Measurements from ENCODE around the gene CCDC174. TPM values are rescaled to one million over a fixed set of nuclear protein-coding genes. Genes with fewer than 3 reads are reported as not detected.

Gene CCDC174
- total RNA-seq, 3 donors from 2014 or later = 18.4 to 34.8 (median 30.8) TPM

DNA sequence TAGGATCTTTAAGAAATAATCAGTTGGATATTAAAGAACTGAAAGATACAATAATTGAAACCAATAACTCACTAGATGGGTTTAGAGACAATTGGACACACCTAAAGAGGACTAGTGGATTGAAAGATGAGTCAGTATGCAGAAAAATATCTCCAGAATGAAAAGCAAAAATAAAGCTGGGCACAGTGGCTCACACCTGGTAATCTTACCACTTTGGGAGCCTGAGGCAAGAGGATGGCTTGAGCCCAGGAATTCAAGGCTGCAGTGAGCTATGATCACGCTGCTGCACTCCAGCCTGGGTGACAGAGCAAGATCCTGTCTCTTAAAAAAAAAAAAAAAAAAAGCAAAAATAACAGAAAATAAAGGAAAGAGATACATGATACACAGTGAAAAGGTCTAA lies 37.4 kb upstream of the CCDC174 start:
- Histone ChIP-seq H3K27ac (no peak overlapping the region), H3K27me3 (no peaks in the 10 kb centered on the region), H3K36me3 (no peaks in the 10 kb centered on the region), H3K4me1 (no peaks in the 10 kb centered on the region), H3K9me3 (no peaks in the 10 kb centered on the region), H3K4me3 (no peak overlapping the region)
- TF ChIP-seq POLR2AphosphoS5 (IDR thresholded peaks at IDR 0.05) (no peak), POLR2A (IDR thresholded peaks at IDR 0.05) (no peak)
- TF ChIP-seq, protein P1, sequence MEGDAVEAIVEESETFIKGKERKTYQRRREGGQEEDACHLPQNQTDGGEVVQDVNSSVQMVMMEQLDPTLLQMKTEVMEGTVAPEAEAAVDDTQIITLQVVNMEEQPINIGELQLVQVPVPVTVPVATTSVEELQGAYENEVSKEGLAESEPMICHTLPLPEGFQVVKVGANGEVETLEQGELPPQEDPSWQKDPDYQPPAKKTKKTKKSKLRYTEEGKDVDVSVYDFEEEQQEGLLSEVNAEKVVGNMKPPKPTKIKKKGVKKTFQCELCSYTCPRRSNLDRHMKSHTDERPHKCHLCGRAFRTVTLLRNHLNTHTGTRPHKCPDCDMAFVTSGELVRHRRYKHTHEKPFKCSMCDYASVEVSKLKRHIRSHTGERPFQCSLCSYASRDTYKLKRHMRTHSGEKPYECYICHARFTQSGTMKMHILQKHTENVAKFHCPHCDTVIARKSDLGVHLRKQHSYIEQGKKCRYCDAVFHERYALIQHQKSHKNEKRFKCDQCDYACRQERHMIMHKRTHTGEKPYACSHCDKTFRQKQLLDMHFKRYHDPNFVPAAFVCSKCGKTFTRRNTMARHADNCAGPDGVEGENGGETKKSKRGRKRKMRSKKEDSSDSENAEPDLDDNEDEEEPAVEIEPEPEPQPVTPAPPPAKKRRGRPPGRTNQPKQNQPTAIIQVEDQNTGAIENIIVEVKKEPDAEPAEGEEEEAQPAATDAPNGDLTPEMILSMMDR (IDR thresholded peaks at IDR 0.05) = no peak
- intact Hi-C loops (cut with DNase I; ENCODE audit: low total_unique reads) = no loop called here
- no peak for DNase-seq (ENCODE audit: low spot score in 2 of 2)

DNA sequence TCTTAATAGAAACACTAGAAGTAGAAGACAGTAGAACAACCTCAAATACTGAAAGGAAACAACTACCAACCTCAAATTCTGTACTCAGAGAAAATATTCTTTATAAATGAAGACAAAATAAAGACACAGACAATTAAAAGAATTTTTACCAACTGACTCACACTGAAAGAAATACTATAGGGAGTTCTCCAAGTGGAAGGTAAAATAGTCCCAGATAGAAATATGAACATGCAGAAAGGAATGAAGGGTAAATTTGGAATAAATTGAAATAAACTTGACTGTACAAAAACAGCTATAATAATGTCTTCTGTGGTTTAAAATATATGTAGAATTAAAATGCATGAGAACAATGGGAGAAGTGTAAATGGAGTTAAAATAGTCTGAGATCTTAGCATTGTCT lies 36.7 kb upstream of the CCDC174 start:
- no peak overlapping the region for H3K27ac ChIP-seq
- intact Hi-C loops (cut with DNase I; ENCODE audit: low total_unique reads) = no loop called here
- no peaks in the 10 kb centered on the region for H3K36me3 ChIP-seq
- TF ChIP-seq, protein P1 (IDR thresholded peaks at IDR 0.05) = no peak
- H3K4me3 ChIP-seq = no peak overlapping the region
- H3K4me1 ChIP-seq = no peaks in the 10 kb centered on the region
- H3K9me3 ChIP-seq = no peaks in the 10 kb centered on the region
- H3K27me3 ChIP-seq = no peaks in the 10 kb centered on the region
- no peak for DNase-seq (ENCODE audit: low spot score in 2 of 2)

DNA sequence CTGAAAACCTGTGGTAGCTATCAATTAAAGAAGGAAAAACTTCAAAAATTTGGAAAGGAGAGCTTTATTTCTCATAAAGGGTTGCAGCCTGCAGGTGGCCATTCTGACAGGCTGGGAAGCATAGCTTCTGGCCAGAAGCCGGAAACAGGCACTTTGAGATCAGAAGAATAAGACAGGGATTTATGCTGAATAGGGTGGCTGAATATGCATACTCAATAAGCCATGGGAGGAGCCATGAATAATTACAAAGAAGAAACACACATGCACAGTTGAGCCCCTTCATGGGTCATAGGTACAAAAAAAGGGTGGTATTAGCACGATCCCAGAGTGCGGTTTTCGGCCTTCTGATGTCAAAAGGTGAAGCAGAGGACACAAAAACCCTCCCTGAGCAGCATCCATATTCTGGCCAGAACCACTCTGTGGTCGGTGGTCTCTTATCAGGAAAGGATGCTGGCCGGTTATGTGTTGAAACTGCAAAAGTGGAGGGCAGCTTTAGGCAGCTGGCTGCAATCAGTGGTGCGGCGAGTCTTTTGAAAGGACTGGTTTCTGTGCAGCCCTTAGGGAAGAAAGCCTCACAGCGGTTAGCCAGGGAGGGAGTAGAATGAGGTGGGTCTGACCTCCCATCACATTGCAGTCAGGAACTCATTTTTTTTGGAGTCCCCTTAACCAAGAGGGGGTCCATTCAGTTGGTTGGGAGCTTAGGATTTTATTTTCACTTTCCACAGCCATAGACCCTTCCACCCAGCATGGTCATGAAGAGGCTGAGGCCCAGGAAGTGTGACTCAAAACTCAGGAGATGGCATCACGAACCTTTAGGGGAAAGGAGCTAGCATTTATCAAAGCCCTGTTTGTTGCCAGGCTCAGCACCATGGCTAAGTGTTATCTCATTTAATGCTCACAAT lies 34.7 kb upstream of the CCDC174 start:
- Histone ChIP-seq H3K9me3 (no peaks in the 10 kb centered on the region), H3K4me1 (no peaks in the 10 kb centered on the region), H3K27me3 (no peaks in the 10 kb centered on the region), H3K4me3 (no peak overlapping the region), H3K36me3 (no peaks in the 10 kb centered on the region), H3K27ac (no peak overlapping the region)
- intact Hi-C loops (cut with DNase I; ENCODE audit: low total_unique reads) = no loop called here
- TF ChIP-seq, protein P1 (IDR thresholded peaks at IDR 0.05) = no peak
- no peak for TF ChIP-seq POLR2AphosphoS5 (IDR thresholded peaks at IDR 0.05)
- no peak for DNase-seq (ENCODE audit: low spot score in 2 of 2)

DNA sequence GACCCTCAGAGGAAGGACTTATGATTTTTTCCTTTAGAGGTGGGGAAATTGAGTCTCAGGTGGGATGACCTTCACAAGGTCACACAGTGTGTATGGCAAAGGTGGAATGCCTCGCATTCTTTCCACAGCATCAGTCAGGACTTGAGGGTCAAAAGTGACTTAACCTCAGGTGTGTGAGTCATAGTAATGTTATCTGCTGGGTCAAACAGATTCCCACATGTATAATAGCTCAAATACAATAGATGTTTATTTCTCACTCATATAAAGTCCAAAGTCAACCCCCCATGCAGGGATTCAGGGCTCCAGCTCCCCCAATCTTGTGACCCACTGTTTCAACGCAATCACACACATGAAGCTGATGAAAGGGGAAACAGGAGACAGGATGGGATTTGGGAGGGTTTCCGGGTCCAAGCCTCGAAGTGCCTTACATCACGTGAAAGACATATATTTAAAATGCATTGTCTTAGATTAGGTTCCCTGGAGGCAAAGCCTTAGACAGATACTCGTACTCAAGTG lies 34.0 kb upstream of the CCDC174 start:
- Histone ChIP-seq H3K4me1 (no peaks in the 10 kb centered on the region), H3K9me3 (no peaks in the 10 kb centered on the region), H3K27ac (no peak overlapping the region), H3K36me3 (no peaks in the 10 kb centered on the region), H3K4me3 (no peak overlapping the region), H3K27me3 (no peaks in the 10 kb centered on the region)
- TF ChIP-seq POLR2AphosphoS5 (IDR thresholded peaks at IDR 0.05) (no peak), POLR2A (IDR thresholded peaks at IDR 0.05) (no peak)
- TF ChIP-seq, protein P1 (IDR thresholded peaks at IDR 0.05) = no peak
- intact Hi-C loops (cut with DNase I; ENCODE audit: low total_unique reads) = no loop called here
- no peak for DNase-seq (ENCODE audit: low spot score in 2 of 2)

DNA sequence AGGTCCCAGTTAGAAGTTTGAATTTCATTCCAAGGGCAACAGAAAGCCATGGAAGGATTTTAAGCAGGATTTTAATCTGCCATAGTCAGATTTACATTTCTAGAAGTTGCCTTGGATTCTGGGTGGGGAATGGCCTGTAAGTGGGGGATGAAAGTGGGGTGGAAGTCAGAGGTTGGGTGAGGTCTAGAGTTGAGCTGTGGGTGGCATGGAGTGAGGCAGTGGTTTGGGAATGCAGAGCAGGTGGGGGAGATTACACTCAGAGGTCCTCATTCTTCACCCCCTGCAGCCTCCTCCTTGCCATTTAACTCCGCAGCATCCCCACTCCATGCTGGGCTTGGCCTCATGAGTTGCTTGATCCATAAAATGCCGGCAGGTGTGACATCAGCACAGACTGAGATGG lies 32.0 kb upstream of the CCDC174 start:
- TF ChIP-seq POLR2A (IDR thresholded peaks at IDR 0.05) (no peak), POLR2AphosphoS5 (IDR thresholded peaks at IDR 0.05) (no peak)
- TF ChIP-seq, protein P1 (IDR thresholded peaks at IDR 0.05) = no peak
- no peaks in the 10 kb centered on the region for H3K36me3 ChIP-seq
- no peak overlapping the region for H3K27ac ChIP-seq
- no peak for DNase-seq (ENCODE audit: low spot score in 2 of 2)
- no peaks in the 10 kb centered on the region for H3K9me3 ChIP-seq
- H3K4me3 ChIP-seq = no peak overlapping the region
- intact Hi-C loops (cut with DNase I; ENCODE audit: low total_unique reads) = no loop called here
- no peaks in the 10 kb centered on the region for H3K27me3 ChIP-seq
- H3K4me1 ChIP-seq = peaks cover 0 to 5% of the 10 kb centered on the region in 2 donors
